CD4-positive, alpha-beta T cell (primary cell): ENCODE data around the gene LACTB. TPM values are rescaled to one million over a fixed set of nuclear protein-coding genes. Genes with fewer than 3 reads are reported as not detected.
"Not testable (repeated sequence)": the region's sequence is repeated elsewhere in the genome, so short reads cannot be mapped to it uniquely, and the experiment has no call there.

ENCODE experiments used
- ATAC-seq: fragments of 200-7000 bp; cut with Tn5 transposase; one replicate; pipeline ENCODE4 v1.10.0; 2022; ENCODE audit warnings: mild to moderate bottlenecking; ENCODE audit not compliant: poor library complexity
- CTCF ChIA-PET: fragments of 350-600 bp; sonication (Branson Sonifier 250); formaldehyde crosslinking; loops from one replicate; lab custom pipeline; 2021; ENCODE audit warnings: antibody characterized with exemption, inconsistent platforms; lab: Charles Lee
- POLR2A ChIA-PET: fragments of 350-600 bp; sonication (Branson Sonifier 250); formaldehyde crosslinking; loops from one replicate; lab custom pipeline; 2021; ENCODE audit warnings: antibody characterized with exemption, inconsistent platforms; lab: Charles Lee
- DNase-seq, 14 experiments: peaks; one replicate each; pipeline ENCODE4 v3.0.0-alpha.2; 2013 to 2020; ENCODE audit warnings: mixed read lengths in 2 of 14
- H3K27ac ChIP-seq, 2 donors: one replicate each; pipeline versions ENCODE4 v1.5.1 to v1.7.0; 2013; ENCODE audit warnings: low read length in 2 of 2, low read depth in 1 of 2, mild to moderate bottlenecking in 1 of 2
- H3K27me3 ChIP-seq, 2 experiments: 1 replicate in 1 of 2; 2 replicates in 1 of 2; pipeline versions ENCODE4 v1.6.1 to v1.7.0; 2013; ENCODE audit warnings: low read length in 2 of 2, control low read depth in 1 of 2, mild to moderate bottlenecking in 1 of 2, moderate library complexity in 1 of 2; ENCODE audit not compliant: insufficient read depth in 2 of 2, control insufficient read depth in 1 of 2
- H3K36me3 ChIP-seq: one replicate; pipeline ENCODE4 v1.6.1; 2013; ENCODE audit warnings: low read length, control low read depth; ENCODE audit not compliant: insufficient read depth
- H3K4me1 ChIP-seq: one replicate; pipeline ENCODE4 v1.6.1; 2013; ENCODE audit warnings: low read length, control low read depth; ENCODE audit not compliant: insufficient read depth
- H3K4me3 ChIP-seq: one replicate; pipeline ENCODE4 v1.5.1; 2013; ENCODE audit warnings: mild to moderate bottlenecking, low read length, moderate library complexity
- H3K9me3 ChIP-seq, 2 experiments: 1 replicate in 1 of 2; 2 replicates in 1 of 2; pipeline versions ENCODE4 v1.6.1 to v1.7.0; 2013; ENCODE audit warnings: low read length in 2 of 2, mild to moderate bottlenecking in 2 of 2, control low read depth in 1 of 2, moderate library complexity in 1 of 2; ENCODE audit not compliant: control insufficient read depth in 1 of 2, insufficient read depth in 1 of 2
- H3K27ac Mint-ChIP-seq: one replicate; pipeline ENCODE4 v1.8.0; 2020; ENCODE audit warnings: mixed read lengths
- H3K27me3 Mint-ChIP-seq: one replicate; pipeline ENCODE4 v1.8.0; 2021; ENCODE audit warnings: mixed read lengths
- H3K36me3 Mint-ChIP-seq: one replicate; pipeline ENCODE4 v1.8.0; 2021; ENCODE audit warnings: low read depth, mixed read lengths
- H3K4me1 Mint-ChIP-seq: one replicate; pipeline ENCODE4 v1.8.0; 2021; ENCODE audit warnings: low read depth, mixed read lengths
- H3K4me3 Mint-ChIP-seq: one replicate; pipeline ENCODE4 v1.8.0; 2020; ENCODE audit warnings: mild to moderate bottlenecking, mixed read lengths
- H3K9me3 Mint-ChIP-seq: one replicate; pipeline ENCODE4 v1.8.0; 2020; ENCODE audit warnings: mixed read lengths
- CTCF ChIP-seq: fragments of 200-600 bp; IDR thresholded peaks from one replicate; pipeline ENCODE4 v1.8.0; 2022; ENCODE audit warnings: antibody characterized with exemption, mild to moderate bottlenecking
- intact Hi-C, 2 experiments: fragments of 100-400 bp; cut with DNase I in 1 of 2; cut with micrococcal nuclease in 1 of 2; formaldehyde crosslinking; loops; one replicate each; pipeline versions ENCODE4 v1.15.1 to v1.9.0; 2023 to 2025; cut with DNase I, micrococcal nuclease
- total RNA-seq, 174 experiments: library from RNA in 2 of 174; stranded (reverse) in 2 of 174; gene quantifications; one replicate each; pipeline ENCODE4 v1.2.3 and lab custom pipeline; 2021 to 2026

LACTB gene
- total RNA-seq, 2 experiments from 2014 or later = 6.9 to 7.0 TPM

DNA sequence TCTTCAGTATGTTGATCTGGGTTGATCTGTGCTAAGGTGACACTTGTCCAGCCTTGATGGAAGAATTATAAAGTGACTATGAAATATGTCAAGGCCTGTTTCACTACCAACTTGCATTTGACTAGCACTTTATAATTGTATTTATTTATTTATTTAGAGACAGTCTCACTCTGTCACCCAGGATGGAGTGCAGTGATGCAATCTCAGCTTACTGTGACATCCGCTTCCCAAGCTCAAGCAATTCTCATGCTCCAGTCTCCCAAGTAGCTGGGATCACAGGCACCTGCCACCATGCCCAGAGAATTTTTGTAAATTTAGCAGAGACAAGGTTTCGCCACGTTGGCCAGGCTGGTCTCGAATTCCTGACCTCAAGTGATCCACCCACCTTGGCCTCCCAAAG, 25.5 kb upstream of the LACTB start:
- Histone ChIP-seq H3K4me1 (no peaks in the 10 kb centered on the region), H3K27me3 (no peaks in the 10 kb centered on the region), H3K27ac (no peak overlapping the region), H3K36me3 (no peaks in the 10 kb centered on the region), H3K4me3 (no peak overlapping the region), H3K9me3 (peaks cover 0 to 4% of the 10 kb centered on the region in 2 experiments)
- intact Hi-C loops = no loop called here
- TF ChIP-seq CTCF = no peak
- no peaks in the 10 kb centered on the region for H3K4me1 Mint-ChIP-seq
- DNase-seq (no peak), ATAC-seq (no peak)
- H3K9me3 Mint-ChIP-seq = no peaks in the 10 kb centered on the region
- no peaks in the 10 kb centered on the region for H3K36me3 Mint-ChIP-seq
- ChIA-PET POLR2A (no interaction called here), CTCF (no interaction called here)
- H3K27ac Mint-ChIP-seq = no peak overlapping the region
- H3K27me3 Mint-ChIP-seq = no peaks in the 10 kb centered on the region
- H3K4me3 Mint-ChIP-seq = no peak overlapping the region

GRCh38 chr15:63098901-63099300, 22.8 kb upstream of the LACTB start:
- H3K4me3 Mint-ChIP-seq, H3K36me3 Mint-ChIP-seq, H3K9me3 Mint-ChIP-seq, H3K27me3 ChIP-seq, H3K4me1 ChIP-seq, intact Hi-C loops, H3K27me3 Mint-ChIP-seq, H3K27ac Mint-ChIP-seq, H3K27ac ChIP-seq, ATAC-seq, H3K4me1 Mint-ChIP-seq, DNase-seq, H3K9me3 ChIP-seq, H3K4me3 ChIP-seq, POLR2A ChIA-PET, CTCF ChIA-PET, H3K36me3 ChIP-seq: not testable (repeated sequence)

GRCh38 chr15:63099581-63099980, 22.1 kb upstream of the LACTB start:
- H3K27ac Mint-ChIP-seq, H3K4me1 Mint-ChIP-seq, H3K9me3 ChIP-seq, H3K4me3 Mint-ChIP-seq, ATAC-seq, H3K36me3 Mint-ChIP-seq, H3K4me1 ChIP-seq, intact Hi-C loops, H3K27me3 Mint-ChIP-seq, H3K36me3 ChIP-seq, H3K9me3 Mint-ChIP-seq, DNase-seq, POLR2A ChIA-PET, CTCF ChIA-PET, H3K27me3 ChIP-seq, H3K4me3 ChIP-seq, H3K27ac ChIP-seq: not testable (repeated sequence)

GRCh38 chr15:63103416-63103815, 18.2 kb upstream of the LACTB start:
- Mint-ChIP-seq H3K9me3 (no peaks in the 10 kb centered on the region), H3K4me1 (no peaks in the 10 kb centered on the region), H3K27ac (no peak overlapping the region), H3K36me3 (no peaks in the 10 kb centered on the region), H3K27me3 (peaks cover 23% of the 10 kb centered on the region), H3K4me3 (no peak overlapping the region)
- no peak for TF ChIP-seq CTCF
- no peak overlapping the region for H3K4me3 ChIP-seq
- POLR2A ChIA-PET = no interaction called here
- H3K4me1 ChIP-seq = no peaks in the 10 kb centered on the region
- no peaks in the 10 kb centered on the region for H3K36me3 ChIP-seq
- intact Hi-C loops = no loop called here
- DNase-seq (no peak), ATAC-seq (no peak)
- H3K27ac ChIP-seq = no peak overlapping the region
- H3K9me3 ChIP-seq = peaks cover 0 to under 1% of the 10 kb centered on the region in 2 experiments
- peaks cover 2 to 9% of the 10 kb centered on the region in 2 experiments for H3K27me3 ChIP-seq
- CTCF ChIA-PET = no interaction called here
